Kidney tubule cell (primary cell): ENCODE data around the gene KCNT2.

Experiments
- DNase-seq: peaks from one replicate; pipeline ENCODE4 v3.0.0-alpha.2; 2018; ENCODE audit warnings: low spot score

KCNT2 gene

DNA sequence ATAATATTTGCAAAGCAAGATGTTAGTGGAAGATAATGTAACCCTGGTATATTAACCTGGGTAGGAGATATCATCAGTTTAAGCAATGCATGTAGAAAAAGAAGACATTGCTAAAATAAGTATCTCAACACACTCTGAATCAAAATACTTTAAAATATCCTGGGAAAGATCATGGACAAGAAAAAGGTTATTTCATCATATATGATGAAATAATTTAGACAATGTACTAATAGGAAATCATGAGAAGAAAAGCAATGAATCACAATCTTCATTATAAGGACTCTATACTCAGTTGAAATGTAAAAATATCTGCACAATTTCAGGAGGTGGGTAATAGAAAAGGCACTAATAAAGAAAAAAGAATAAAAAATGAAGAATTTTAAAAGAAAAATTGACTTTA lies 158.8 kb downstream of the KCNT2 start:
- DNase-seq, result no peak

DNA sequence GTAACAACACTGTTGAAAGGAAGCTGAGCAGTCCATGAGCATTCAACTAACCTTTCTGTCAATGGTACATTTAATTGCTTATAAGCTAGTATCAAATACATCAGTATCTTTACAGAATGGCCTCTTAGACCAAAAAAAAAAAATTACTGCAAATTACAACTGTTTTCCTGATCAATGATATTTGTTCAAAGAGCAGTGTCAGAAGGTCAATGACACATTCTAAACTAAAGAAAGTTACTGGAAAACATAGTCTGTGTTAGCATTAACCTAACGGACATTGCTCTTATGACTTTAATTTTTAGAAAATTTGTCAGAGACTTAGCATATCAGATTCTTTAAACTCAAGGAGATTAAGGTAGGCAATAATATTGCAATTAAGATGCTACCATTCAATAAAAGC lies 162.5 kb downstream of the KCNT2 start:
- no peak for DNase-seq

DNA sequence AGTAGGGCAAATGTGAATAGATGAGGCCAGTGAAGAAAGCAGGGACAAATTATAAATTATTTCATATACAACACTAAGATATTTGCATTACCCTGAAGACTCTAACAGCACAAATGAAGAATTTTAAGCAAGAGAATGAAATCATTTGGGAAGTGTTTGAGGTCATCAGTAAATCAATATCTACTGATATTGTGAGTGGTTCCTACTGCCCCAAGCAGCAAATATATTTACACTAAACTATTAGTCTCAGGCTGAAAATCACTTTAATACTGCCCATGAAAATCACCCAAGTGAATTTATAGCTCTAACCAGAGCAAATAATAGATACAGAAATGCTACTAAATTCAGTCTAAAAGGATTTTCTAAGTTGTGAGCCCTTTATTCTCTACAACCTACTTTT lies 163.6 kb downstream of the KCNT2 start:
- DNase-seq, result no peak

DNA sequence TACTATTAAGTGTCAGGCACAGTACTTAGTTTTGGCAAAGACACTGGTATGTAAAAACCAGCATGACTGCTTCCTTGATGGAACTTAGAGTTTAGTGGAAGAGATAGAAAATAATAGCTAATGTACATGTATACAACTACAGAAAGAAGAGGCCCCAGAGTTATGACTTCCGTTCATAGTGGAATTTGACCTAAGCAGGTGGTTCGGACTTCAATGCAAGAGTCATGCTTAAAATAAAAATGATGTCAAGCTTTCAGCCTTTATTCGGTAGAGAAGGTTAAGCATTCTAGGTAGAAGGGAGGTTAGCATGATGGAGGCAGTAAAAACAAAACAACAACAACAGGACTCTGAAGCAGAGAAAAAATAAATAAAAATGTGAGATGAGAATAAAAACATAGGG lies 165.9 kb downstream of the KCNT2 start:
- DNase-seq, result no peak

GRCh38 chr1:196440711-196441110 lies 167.5 kb downstream of the KCNT2 start:
- DNase-seq, result no peak

- DNase-seq, result peak; percentile 33
Measured at GRCh38 chr1:196438329-196438728, 169.9 kb downstream of the KCNT2 start.

- no peak for DNase-seq
Measured at GRCh38 chr1:196437671-196438070, 170.6 kb downstream of the KCNT2 start.

- no peak for DNase-seq
Measured at GRCh38 chr1:196433000-196433399, 175.2 kb downstream of the KCNT2 start.

GRCh38 chr1:196427976-196428734 lies 180.1 kb downstream of the KCNT2 start:
- no peak for DNase-seq

DNA sequence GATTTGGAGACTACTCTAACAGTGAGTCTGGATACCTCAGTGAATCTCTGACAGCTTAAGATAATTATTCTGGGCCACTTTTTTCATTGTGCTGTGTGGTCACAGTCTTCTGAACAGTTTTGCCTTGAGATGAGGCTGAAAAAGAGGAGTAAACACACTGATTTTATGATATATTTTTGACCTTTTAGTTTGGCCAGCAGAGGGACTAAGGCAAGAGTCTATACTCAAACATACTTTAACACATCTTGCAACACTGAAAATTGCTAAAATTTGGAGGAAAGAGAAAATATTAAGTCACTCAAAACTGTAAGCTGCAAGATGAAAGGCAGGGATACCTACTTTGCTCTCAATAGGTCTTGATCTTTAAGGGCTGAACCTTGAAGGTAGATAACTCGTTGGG lies 182.7 kb downstream of the KCNT2 start:
- DNase-seq, result no peak

- DNase-seq, result no peak
Measured at GRCh38 chr1:196423612-196424011, 184.6 kb downstream of the KCNT2 start.

DNA sequence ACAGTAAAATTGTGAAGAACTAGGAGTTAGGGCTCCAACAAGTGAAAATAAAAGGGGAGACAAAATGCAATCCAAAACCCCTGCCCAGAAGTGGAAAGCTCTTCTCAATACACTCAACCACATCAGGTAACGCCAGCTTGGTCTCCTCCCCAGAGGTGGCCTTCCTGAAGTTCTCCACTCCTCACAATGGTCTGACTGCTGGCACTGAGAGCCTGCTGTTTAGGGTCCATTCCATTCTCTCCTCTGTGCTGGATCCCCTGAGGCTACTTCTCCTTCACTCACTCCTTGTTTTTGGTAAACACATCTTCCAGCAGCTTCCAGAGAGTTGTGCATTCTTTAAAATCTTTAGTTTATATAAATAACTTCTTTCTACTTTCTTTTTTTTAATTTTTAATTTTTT lies 189.5 kb downstream of the KCNT2 start:
- no peak for DNase-seq

DNA sequence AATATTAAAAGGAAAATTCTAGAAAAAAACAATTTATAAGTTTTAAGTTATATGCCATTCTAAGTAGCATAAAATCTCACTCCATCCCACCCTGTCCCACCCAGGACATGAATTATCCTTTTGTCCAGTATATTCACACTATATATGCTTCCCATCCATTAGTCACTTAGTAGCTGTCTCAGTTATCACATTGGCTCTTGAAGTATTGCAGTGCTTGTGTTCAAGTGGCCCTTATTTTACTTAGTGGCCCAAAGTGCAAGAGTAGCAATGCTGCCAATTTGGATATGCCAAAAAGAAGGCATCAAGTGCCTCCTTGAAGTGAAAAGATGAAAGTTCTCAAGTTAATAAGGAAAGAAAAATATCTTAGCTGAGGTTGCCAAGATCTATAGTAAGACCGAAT lies 192.3 kb downstream of the KCNT2 start:
- DNase-seq, result no peak

GRCh38 chr1:196412326-196412725 lies 195.9 kb downstream of the KCNT2 start:
- no peak for DNase-seq

DNA sequence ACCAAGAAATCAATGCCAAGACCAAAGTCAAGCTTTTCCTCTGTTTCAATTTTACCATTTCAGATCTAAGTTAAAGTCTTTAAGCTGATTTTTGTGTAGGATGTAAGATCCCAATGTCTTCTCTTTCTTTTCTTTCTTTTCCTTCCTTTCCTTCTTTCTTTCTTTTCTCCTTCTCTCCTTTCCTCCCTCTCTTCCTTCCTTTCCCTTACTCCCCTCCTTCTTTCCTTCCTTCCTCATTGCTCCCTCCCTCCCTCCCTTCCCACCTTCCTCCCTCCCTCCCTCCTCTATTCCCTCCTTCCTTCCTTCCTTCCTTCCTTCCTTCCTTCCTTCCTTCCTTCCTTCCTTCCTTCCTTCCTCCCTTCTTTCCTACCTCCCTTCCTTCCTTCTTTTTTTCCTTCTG lies 197.5 kb downstream of the KCNT2 start:
- no peak for DNase-seq

DNA sequence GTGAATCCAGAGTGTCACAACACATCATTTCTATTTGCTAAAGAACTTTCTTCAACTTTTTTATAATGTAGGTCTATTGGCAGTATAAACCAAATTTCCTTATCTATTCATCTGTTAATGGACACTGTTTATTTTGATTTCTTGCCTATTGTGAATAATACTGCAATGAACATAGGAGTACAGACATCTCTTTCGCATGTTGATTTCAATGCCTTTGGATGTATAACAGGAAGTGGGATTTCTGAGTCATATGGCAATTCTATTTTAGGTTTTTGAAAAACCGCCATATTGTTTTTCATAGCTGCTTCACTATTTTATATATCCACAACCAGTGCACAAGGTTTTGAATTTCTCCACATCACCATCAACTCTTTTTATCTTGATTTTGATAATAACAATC lies 198.7 kb downstream of the KCNT2 start:
- no peak for DNase-seq

GRCh38 chr1:196407358-196408051 lies 200.7 kb downstream of the KCNT2 start:
- DNase-seq, result peak; percentile 40

GRCh38 chr1:196405839-196406238 lies 202.4 kb downstream of the KCNT2 start:
- DNase-seq, result no peak

DNA sequence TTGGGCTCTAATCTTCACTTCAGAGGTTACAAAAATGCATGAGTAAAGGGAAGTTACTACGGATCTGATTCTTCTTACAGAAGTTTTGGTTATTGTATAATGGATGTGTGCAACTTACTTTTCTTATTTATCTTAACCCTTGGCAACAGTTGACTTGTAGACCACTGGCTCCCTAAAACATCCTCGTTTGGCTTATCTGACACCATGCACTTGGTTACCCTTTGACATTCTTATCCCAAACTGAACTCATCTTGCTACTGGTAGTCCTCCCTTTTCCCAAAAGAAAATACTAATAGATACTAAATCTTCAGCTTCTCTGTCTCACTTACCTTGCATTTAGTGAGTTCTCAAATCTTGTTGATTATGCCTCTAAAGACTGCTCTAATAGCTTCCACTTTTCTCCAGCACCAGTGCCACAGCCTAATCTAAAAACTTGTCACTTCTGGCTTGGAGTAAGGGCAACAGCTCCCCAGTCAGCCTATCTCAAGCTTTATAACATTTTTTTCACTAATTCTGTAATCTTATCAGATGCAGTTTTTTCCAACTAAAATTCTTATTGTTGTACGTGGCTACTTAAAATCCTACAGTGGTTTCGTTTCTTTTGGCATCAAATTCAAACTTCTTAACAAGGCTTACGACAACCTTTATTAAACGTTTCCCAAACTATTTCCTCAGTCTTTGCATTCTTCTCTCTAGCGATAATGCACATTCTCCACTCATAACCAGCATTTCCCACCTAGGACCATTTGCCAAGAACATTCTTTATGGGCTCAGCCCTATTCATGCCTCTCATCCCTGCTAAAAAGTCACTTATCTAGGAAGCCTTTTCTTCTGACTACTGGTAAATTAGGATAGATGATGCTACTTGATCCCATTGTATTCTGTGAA lies 204.2 kb downstream of the KCNT2 start:
- DNase-seq, result no peak

DNA sequence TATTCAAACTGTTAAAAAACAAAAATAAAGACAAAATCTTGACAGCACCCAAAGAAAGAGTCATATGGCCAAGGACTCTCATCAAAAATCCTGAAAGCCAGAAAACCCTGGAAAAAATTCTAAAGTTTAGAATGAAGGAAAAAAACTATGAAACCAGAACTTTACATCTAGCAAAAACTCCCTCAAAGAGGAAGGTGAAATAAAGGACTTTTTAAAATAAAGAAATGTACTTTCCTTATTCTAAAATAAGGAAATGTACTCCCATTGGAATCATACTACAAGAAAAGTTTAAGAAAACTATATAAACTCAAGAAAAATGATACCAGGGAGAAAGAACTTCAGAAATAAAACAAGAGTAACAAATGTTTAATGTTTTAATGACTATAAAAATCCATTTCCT lies 206.3 kb downstream of the KCNT2 start:
- DNase-seq, result no peak

GRCh38 chr1:196401452-196401833 lies 206.8 kb downstream of the KCNT2 start:
- DNase-seq, result no peak

- peak; percentile 48 for DNase-seq
Measured at GRCh38 chr1:196400478-196401451, 207.5 kb downstream of the KCNT2 start.
